Measurements from ENCODE around the gene ERC2. TPM values are rescaled to one million over a fixed set of nuclear protein-coding genes. Genes with fewer than 3 reads are reported as not detected.

ERC2 gene
- total RNA-seq, 1 donor from 2014 or later: 7.4 TPM

- DNase-seq (ENCODE audit: low read depth): no peak
- H4K20me1 ChIP-seq (ENCODE audit: insufficient read depth, low read length): no peaks in the 10 kb centered on the region
- Mint-ChIP-seq H3K27ac (ENCODE audit: unreplicated experiment) (no peak overlapping the region), H3K27me3 (ENCODE audit: low read depth, unreplicated experiment) (no peaks in the 10 kb centered on the region), H3K4me1 (ENCODE audit: low read depth, unreplicated experiment) (no peaks in the 10 kb centered on the region), H3K36me3 (ENCODE audit: low read depth, unreplicated experiment) (no peaks in the 10 kb centered on the region), H3K9me3 (ENCODE audit: unreplicated experiment) (no peaks in the 10 kb centered on the region), H3K4me3 (ENCODE audit: unreplicated experiment) (no peak overlapping the region)
- no peak for TF ChIP-seq CTCF (IDR thresholded peaks at IDR 0.05; ENCODE audit: insufficient read depth, low read depth, low read length)
- no peaks in the 10 kb centered on the region for H3K79me2 ChIP-seq (ENCODE audit: insufficient read depth, low read length)
- H3K9ac ChIP-seq (ENCODE audit: low read length): no peak overlapping the region
- no peak for FAIRE-seq
- H3K36me3 ChIP-seq (ENCODE audit: insufficient read depth, low read length): no peaks in the 10 kb centered on the region
- H3K4me2 ChIP-seq (ENCODE audit: low read length): no peak overlapping the region
- no peak overlapping the region for H2AFZ ChIP-seq (ENCODE audit: low read depth, low read length)
- no peak overlapping the region for H3K27ac ChIP-seq (ENCODE audit: low read depth, low read length)
- no peak overlapping the region for H3K4me3 ChIP-seq (ENCODE audit: insufficient read depth, low read depth, low read length)
- no peaks in the 10 kb centered on the region for H3K9me3 ChIP-seq (ENCODE audit: insufficient read depth, low read depth, low read length)
- H3K4me1 ChIP-seq (ENCODE audit: insufficient read depth, low read length): no peaks in the 10 kb centered on the region
- no peaks in the 10 kb centered on the region for H3K27me3 ChIP-seq (ENCODE audit: insufficient read depth, low read length)
Measured at GRCh38 chr3:56193519-56193918, 274.7 kb downstream of the ERC2 start.

GRCh38 chr3:56192001-56192400 is 276.3 kb downstream of the ERC2 start:
- no peaks in the 10 kb centered on the region for H3K79me2 ChIP-seq (ENCODE audit: insufficient read depth, low read length)
- no peak overlapping the region for H3K4me3 ChIP-seq (ENCODE audit: insufficient read depth, low read depth, low read length)
- Mint-ChIP-seq H3K27me3 (ENCODE audit: low read depth, unreplicated experiment) (no peaks in the 10 kb centered on the region), H3K4me1 (ENCODE audit: low read depth, unreplicated experiment) (no peaks in the 10 kb centered on the region), H3K4me3 (ENCODE audit: unreplicated experiment) (no peak overlapping the region), H3K36me3 (ENCODE audit: low read depth, unreplicated experiment) (no peaks in the 10 kb centered on the region), H3K27ac (ENCODE audit: unreplicated experiment) (no peak overlapping the region), H3K9me3 (ENCODE audit: unreplicated experiment) (no peaks in the 10 kb centered on the region)
- FAIRE-seq (no peak), DNase-seq (ENCODE audit: low read depth) (no peak)
- no peaks in the 10 kb centered on the region for H3K9me3 ChIP-seq (ENCODE audit: insufficient read depth, low read depth, low read length)
- no peak for TF ChIP-seq EZH2 (IDR thresholded peaks at IDR 0.05; ENCODE audit: insufficient read depth, low read length)
- no peaks in the 10 kb centered on the region for H3K27me3 ChIP-seq (ENCODE audit: insufficient read depth, low read length)
- H2AFZ ChIP-seq (ENCODE audit: low read depth, low read length): no peak overlapping the region
- H3K27ac ChIP-seq (ENCODE audit: low read depth, low read length): no peak overlapping the region
- no peak overlapping the region for H3K4me2 ChIP-seq (ENCODE audit: low read length)
- H3K9ac ChIP-seq (ENCODE audit: low read length): no peak overlapping the region
- H3K4me1 ChIP-seq (ENCODE audit: insufficient read depth, low read length): no peaks in the 10 kb centered on the region
- no peaks in the 10 kb centered on the region for H4K20me1 ChIP-seq (ENCODE audit: insufficient read depth, low read length)
- no peaks in the 10 kb centered on the region for H3K36me3 ChIP-seq (ENCODE audit: insufficient read depth, low read length)

GRCh38 chr3:56190771-56191305 is 277.4 kb downstream of the ERC2 start:
- H4K20me1 ChIP-seq (ENCODE audit: insufficient read depth, low read length): no peaks in the 10 kb centered on the region
- Mint-ChIP-seq H3K4me3 (ENCODE audit: unreplicated experiment) (no peak overlapping the region), H3K4me1 (ENCODE audit: low read depth, unreplicated experiment) (no peaks in the 10 kb centered on the region), H3K36me3 (ENCODE audit: low read depth, unreplicated experiment) (no peaks in the 10 kb centered on the region), H3K27ac (ENCODE audit: unreplicated experiment) (no peak overlapping the region), H3K9me3 (ENCODE audit: unreplicated experiment) (no peaks in the 10 kb centered on the region), H3K27me3 (ENCODE audit: low read depth, unreplicated experiment) (no peaks in the 10 kb centered on the region)
- no peaks in the 10 kb centered on the region for H3K4me1 ChIP-seq (ENCODE audit: insufficient read depth, low read length)
- no peaks in the 10 kb centered on the region for H3K27me3 ChIP-seq (ENCODE audit: insufficient read depth, low read length)
- H3K9ac ChIP-seq (ENCODE audit: low read length): no peak overlapping the region
- no peak overlapping the region for H3K4me2 ChIP-seq (ENCODE audit: low read length)
- no peak overlapping the region for H2AFZ ChIP-seq (ENCODE audit: low read depth, low read length)
- TF ChIP-seq EZH2 (IDR thresholded peaks at IDR 0.05; ENCODE audit: insufficient read depth, low read length) (no peak), CTCF (IDR thresholded peaks at IDR 0.05; ENCODE audit: insufficient read depth, low read depth, low read length) (no peak)
- H3K36me3 ChIP-seq (ENCODE audit: insufficient read depth, low read length): no peaks in the 10 kb centered on the region
- H3K79me2 ChIP-seq (ENCODE audit: insufficient read depth, low read length): no peaks in the 10 kb centered on the region
- DNase-seq (ENCODE audit: low read depth): no peak
- no peak overlapping the region for H3K4me3 ChIP-seq (ENCODE audit: insufficient read depth, low read depth, low read length)
- FAIRE-seq: no peak
- H3K27ac ChIP-seq (ENCODE audit: low read depth, low read length): no peak overlapping the region
- H3K9me3 ChIP-seq (ENCODE audit: insufficient read depth, low read depth, low read length): no peaks in the 10 kb centered on the region

Measured in astrocyte (in vitro differentiated cells and primary cell).